Pancreas (tissue), 10 donors: Measurements from ENCODE around the gene VWF. TPM values are rescaled to one million over a fixed set of nuclear protein-coding genes. Genes with fewer than 3 reads are reported as not detected.

Experiments
- ATAC-seq, 4 donors: fragments of 200-7000 bp; cut with Tn5 transposase; one replicate each; pipeline versions ENCODE4 v1.8.0 to v1.9.1; 2020; ENCODE audit warnings: mild to moderate bottlenecking in 4 of 4, moderate library complexity in 4 of 4
- DNase-seq, 6 donors: peaks; one replicate each; pipeline ENCODE4 v3.0.0-alpha.2; 2020
- FAIRE-seq: peaks from 2 replicates; lab custom pipeline; 2012; peaks lifted over from hg19 to GRCh38; lab: Jason Lieb, UNC
- H3K27ac ChIP-seq, 4 donors: fragments of 200-600 bp; sonication (generic); 1 replicate in 3 of 4; 2 replicates in 1 of 4; pipeline versions ENCODE4 v1.5.0 to v1.8.0; 2020
- H3K27me3 ChIP-seq, 4 donors: fragments of 200-600 bp; one replicate each; pipeline ENCODE4 v1.8.0; 2021
- H3K36me3 ChIP-seq, 3 donors: fragments of 200-600 bp; sonication (generic) in 1 of 3; one replicate each; pipeline versions ENCODE4 v1.5.0 to v1.8.0; 2020 to 2021
- H3K4me1 ChIP-seq, 3 donors: fragments of 200-600 bp; one replicate each; pipeline ENCODE4 v1.8.0; 2021
- H3K4me3 ChIP-seq, 4 donors: fragments of 200-600 bp; sonication (generic) in 2 of 4; one replicate each; pipeline versions ENCODE4 v1.5.0 to v1.8.0; 2020 to 2021
- H3K9me3 ChIP-seq, 4 donors: fragments of 200-600 bp; one replicate each; pipeline ENCODE4 v1.8.0; 2021
- WGBS, 2 donors: extraction: QIAGEN DNeasy Blood & Tissue Kit; methylation state at CpG; one replicate each; pipeline ENCODE4 v1.1.7; 2013; 5-methylcytosine and 5-hydroxymethylcytosine counted together
- intact Hi-C, 3 donors: fragments of 100-400 bp; cut with DNase I; formaldehyde crosslinking; loops; one replicate each; pipeline versions ENCODE4 v1.11.1 to v1.14.2; 2022
- polyA plus RNA-seq, 2 donors: library from polyadenylated mRNA; stranded (reverse); fragments of 200-250 nt; gene quantifications; one replicate each; pipeline ENCODE4 v1.2.3, GENCODE V29; 2013
- total RNA-seq, 6 donors: library from RNA; stranded (reverse); fragmentation: NEBNext Ultra II Directional in 4 of 6; extraction: Animal tissue kit (Norgen Biotek cat#: 25700) in 4 of 6; gene quantifications; one replicate each; pipeline versions ENCODE4 v1.2.1 to v1.2.4, GENCODE V29; 2021 to 2023
- TF ChIP-seq, protein P1 (sequence below), 4 donors: fragments of 200-600 bp; sonication (generic) in 3 of 4; IDR thresholded peaks; one replicate each; pipeline versions ENCODE4 v1.5.0 to v1.8.0; 2021; ENCODE audit warnings: antibody characterized with exemption in 4 of 4
- donor health status: healthy with polysubstance abuse.
- donor health status: DM: no; HTN: no; CAD: no; lungs with moderate emphysema.
- donor health status: DM: no; HTN: no; CAD: no.
- donor health status: control.
- donor health status: control.
- donor health status: Bipolar disorder and iron deficiency.
- donor health status: DM: yes; HTN: yes; CAD: no.
- donor health status: DM: no; HTN: no; CAD: no.
- donor health status: DM: no; HTN: no; CAD: no.
- donor health status: DM: yes; HTN: yes; CAD: no.

VWF gene
- total and polyA plus RNA-seq, 8 donors, result 15.9 to 53.1 (median 29.1) TPM

DNA sequence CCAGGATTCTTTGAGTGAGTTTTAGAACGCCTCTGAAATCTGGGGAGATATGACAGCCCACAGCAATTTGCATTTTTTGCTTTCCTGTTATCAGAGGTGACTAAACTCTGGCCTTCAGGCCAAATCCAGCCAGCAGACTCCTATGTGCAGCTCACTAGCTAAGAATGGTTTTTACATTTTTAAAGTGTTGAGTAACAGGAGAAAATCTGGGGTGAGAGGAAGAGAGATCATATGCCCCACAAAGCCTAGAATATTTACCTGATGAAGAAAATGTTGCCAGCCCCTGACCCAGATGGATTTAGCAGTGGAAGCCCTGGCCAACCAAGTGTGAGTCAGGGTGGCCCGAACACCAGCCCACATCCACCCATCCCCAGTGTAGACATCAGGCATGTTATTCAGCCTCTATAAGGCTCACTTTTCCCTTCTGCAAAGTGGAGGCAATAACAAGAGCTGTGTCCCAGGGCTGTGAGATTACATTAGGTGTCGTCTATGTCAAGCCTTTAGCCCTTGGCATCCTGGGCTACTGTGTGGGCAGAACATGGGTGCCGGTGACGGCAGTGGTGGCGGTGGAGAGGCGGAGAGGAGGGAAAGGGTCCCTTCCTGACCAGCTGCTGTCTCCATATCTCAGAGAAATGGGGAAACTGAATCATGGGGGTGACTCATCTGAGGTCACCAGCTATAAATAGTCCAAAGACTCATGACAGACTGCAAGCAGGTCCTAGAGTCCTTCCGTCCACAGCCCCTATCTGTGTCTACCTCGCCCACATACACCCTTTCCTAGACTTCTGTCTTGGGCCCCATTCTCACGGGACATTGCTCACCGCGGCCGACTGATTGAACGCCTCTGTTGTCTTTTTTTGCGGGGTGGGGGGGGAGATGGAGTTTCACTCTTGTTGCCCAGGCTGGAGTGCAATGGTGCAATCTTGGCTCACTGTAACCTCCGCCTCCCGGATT lies 43.1 kb upstream of the VWF start:
- peak; percentile 56 to 90 (median 77) for ATAC-seq
- no peak for FAIRE-seq
- intact Hi-C loops, result no loop called here
- H3K27me3 ChIP-seq, result no peaks in the 10 kb centered on the region
- H3K4me1 ChIP-seq, result no peaks in the 10 kb centered on the region
- no peak overlapping the region for H3K4me3 ChIP-seq
- TF ChIP-seq, protein P1, sequence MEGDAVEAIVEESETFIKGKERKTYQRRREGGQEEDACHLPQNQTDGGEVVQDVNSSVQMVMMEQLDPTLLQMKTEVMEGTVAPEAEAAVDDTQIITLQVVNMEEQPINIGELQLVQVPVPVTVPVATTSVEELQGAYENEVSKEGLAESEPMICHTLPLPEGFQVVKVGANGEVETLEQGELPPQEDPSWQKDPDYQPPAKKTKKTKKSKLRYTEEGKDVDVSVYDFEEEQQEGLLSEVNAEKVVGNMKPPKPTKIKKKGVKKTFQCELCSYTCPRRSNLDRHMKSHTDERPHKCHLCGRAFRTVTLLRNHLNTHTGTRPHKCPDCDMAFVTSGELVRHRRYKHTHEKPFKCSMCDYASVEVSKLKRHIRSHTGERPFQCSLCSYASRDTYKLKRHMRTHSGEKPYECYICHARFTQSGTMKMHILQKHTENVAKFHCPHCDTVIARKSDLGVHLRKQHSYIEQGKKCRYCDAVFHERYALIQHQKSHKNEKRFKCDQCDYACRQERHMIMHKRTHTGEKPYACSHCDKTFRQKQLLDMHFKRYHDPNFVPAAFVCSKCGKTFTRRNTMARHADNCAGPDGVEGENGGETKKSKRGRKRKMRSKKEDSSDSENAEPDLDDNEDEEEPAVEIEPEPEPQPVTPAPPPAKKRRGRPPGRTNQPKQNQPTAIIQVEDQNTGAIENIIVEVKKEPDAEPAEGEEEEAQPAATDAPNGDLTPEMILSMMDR (IDR thresholded peaks at IDR 0.05), result no peak
- peak in 1 of 6 donors; percentile 67 for DNase-seq
- 73 to 81% methylated on average over 17 of the region's 17 CpGs for WGBS, 2 donors
- no peaks in the 10 kb centered on the region for H3K9me3 ChIP-seq
- H3K27ac ChIP-seq, result peak overlapping the region in 2 of 4 donors; percentile 63 to 74
- no peaks in the 10 kb centered on the region for H3K36me3 ChIP-seq

DNA sequence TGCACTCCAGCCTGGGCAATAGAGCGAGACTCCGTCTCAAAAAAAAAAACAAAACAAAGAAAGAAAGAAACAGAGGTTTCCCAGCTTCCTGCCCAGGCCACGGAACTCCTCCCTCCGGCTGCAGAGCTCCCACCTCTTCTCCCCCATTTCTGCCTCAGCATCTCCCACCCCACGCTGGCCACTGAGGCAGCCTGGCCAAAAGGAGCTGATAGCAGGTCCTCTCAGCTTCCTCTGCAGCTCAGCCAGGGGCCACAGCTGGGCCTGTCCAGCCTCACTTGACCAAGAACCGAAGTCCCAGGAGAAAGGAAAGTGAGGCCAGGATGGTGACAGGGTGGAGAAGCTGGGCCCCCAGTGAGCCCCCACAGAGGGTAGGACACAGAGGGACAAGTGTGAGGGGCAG lies 42.3 kb upstream of the VWF start:
- TF ChIP-seq, protein P1 (IDR thresholded peaks at IDR 0.05), result no peak
- 90 to 92% methylated on average over 6 of the region's 6 CpGs for WGBS, 2 donors
- no peaks in the 10 kb centered on the region for H3K4me1 ChIP-seq
- H3K27ac ChIP-seq, result peak overlapping the region in 2 of 4 donors; percentile 63 to 74
- ATAC-seq, result no peak
- intact Hi-C loops, result no loop called here
- no peaks in the 10 kb centered on the region for H3K9me3 ChIP-seq
- no peaks in the 10 kb centered on the region for H3K27me3 ChIP-seq
- no peak for FAIRE-seq
- H3K36me3 ChIP-seq, result no peaks in the 10 kb centered on the region
- DNase-seq, result no peak
- H3K4me3 ChIP-seq, result no peak overlapping the region

DNA sequence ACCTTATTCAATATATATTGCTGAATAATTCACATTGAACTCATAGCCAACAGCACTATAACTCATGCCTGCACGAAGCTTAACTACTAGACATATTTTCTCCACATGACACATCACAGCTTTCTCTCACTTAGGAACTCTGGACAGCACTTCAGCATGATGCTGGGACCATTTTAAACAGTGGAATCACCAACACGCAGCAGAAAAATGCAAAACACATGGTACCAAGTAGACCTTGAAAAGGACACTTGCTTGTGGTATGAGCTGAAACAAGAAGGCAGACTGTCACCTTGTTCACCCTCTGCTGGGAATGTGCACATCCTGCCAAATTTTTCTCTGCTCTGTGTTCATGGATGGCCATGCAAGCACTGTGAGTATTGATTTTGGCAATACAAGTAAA lies 40.9 kb upstream of the VWF start:
- Histone ChIP-seq H3K4me1 (no peaks in the 10 kb centered on the region), H3K9me3 (no peaks in the 10 kb centered on the region), H3K36me3 (no peaks in the 10 kb centered on the region), H3K27ac (no peak overlapping the region), H3K4me3 (no peak overlapping the region), H3K27me3 (no peaks in the 10 kb centered on the region)
- 72 to 75% methylated on average over 2 of the region's 2 CpGs for WGBS, 2 donors
- TF ChIP-seq, protein P1 (IDR thresholded peaks at IDR 0.05), result no peak
- DNase-seq, result no peak
- intact Hi-C loops, result no loop called here
- no peak for ATAC-seq
- FAIRE-seq, result no peak

DNA sequence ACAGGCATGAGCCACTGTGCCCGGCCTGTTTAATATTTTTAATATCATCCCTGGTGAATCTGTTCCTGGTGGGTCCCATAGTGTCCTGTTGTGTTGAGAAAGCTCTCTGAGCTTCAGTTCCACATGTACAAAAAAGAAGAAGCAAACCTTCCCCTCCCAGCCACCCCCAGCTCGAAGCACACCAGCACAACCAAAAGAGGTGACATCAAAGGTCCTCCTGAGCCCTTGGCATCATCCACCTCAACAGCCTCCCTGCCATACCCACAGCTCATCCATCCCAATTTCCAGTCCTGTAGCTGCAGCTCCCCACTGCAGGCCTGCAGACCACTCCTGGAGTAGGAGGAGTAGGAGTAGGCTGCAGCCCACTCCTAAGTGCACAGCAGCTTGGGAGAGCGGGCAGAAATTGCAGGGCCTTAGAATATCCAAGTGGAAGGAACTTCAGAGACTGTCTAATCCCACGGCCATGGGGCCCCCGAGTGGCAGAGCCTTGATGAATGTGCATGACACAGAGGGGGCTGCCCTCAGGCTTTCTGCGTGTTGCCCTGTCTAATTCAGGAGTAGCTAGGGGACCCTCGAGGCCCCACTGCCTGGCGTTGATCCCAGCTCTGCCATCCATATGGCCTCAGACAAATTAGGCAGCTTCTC lies 39.1 kb upstream of the VWF start:
- TF ChIP-seq, protein P1 (IDR thresholded peaks at IDR 0.05), result no peak
- intact Hi-C loops, result no loop called here
- Histone ChIP-seq H3K36me3 (no peaks in the 10 kb centered on the region), H3K4me3 (no peak overlapping the region), H3K27me3 (no peaks in the 10 kb centered on the region), H3K27ac (no peak overlapping the region), H3K9me3 (no peaks in the 10 kb centered on the region), H3K4me1 (no peaks in the 10 kb centered on the region)
- FAIRE-seq, result no peak
- no peak for DNase-seq
- ATAC-seq, result no peak
- 77 to 83% methylated on average over 8 of the region's 8 CpGs for WGBS, 2 donors
